Parathyroid adenoma (tissue), 2 donors: Measurements from ENCODE around the gene NUP210.

Experiments
- H2AFZ ChIP-seq: fragments of 300-600 bp; sonication (generic); one replicate; pipeline ENCODE4 v1.7.0; 2017; ENCODE audit warnings: antibody characterized with exemption, mild to moderate bottlenecking
- H3K27ac ChIP-seq: fragments of 300-600 bp; sonication (generic); one replicate; pipeline ENCODE4 v1.7.0; 2017
- H3K27me3 ChIP-seq: fragments of 300-600 bp; sonication (generic); one replicate; pipeline ENCODE4 v1.7.0; 2017; ENCODE audit warnings: low read length; ENCODE audit not compliant: control insufficient read depth, insufficient read depth
- H3K36me3 ChIP-seq: fragments of 300-600 bp; sonication (generic); one replicate; pipeline ENCODE4 v1.7.0; 2017; ENCODE audit warnings: low read length; ENCODE audit not compliant: control insufficient read depth, insufficient read depth
- H3K4me1 ChIP-seq: fragments of 300-600 bp; sonication (generic); one replicate; pipeline ENCODE4 v1.7.0; 2017; ENCODE audit warnings: control low read depth
- H3K4me2 ChIP-seq: fragments of 300-600 bp; sonication (generic); one replicate; pipeline ENCODE4 v1.7.0; 2017; ENCODE audit warnings: low read length
- H3K4me3 ChIP-seq: fragments of 300-600 bp; sonication (generic); one replicate; pipeline ENCODE4 v1.7.0; 2017; ENCODE audit warnings: low read depth, low read length
- H3K79me2 ChIP-seq: fragments of 300-600 bp; sonication (generic); one replicate; pipeline ENCODE4 v1.7.0; 2017; ENCODE audit warnings: control low read depth
- H3K9ac ChIP-seq: fragments of 300-600 bp; sonication (generic); one replicate; pipeline ENCODE4 v1.7.0; 2017; ENCODE audit warnings: mild to moderate bottlenecking
- H3K9me3 ChIP-seq: fragments of 300-600 bp; sonication (generic); one replicate; pipeline ENCODE4 v1.7.0; 2017; ENCODE audit warnings: low read length; ENCODE audit not compliant: control insufficient read depth
- TF ChIP-seq, protein P1 (sequence below): fragments of 300-600 bp; sonication (generic); IDR thresholded peaks from one replicate; pipeline ENCODE4 v1.7.0; 2017; ENCODE audit warnings: antibody characterized with exemption, mild to moderate bottlenecking
- donor health status: primary hyperparathyroidism.

Gene NUP210

GRCh38 chr3:13344663-13345062, 75.5 kb downstream of the NUP210 start:
- no peak overlapping the region for H3K4me2 ChIP-seq
- H3K9me3 ChIP-seq, result no peaks in the 10 kb centered on the region
- H3K27me3 ChIP-seq, result no peaks in the 10 kb centered on the region
- H2AFZ ChIP-seq, result no peak overlapping the region
- peaks cover 3% of the 10 kb centered on the region for H3K4me1 ChIP-seq
- H3K27ac ChIP-seq, result no peak overlapping the region
- TF ChIP-seq, protein P1, sequence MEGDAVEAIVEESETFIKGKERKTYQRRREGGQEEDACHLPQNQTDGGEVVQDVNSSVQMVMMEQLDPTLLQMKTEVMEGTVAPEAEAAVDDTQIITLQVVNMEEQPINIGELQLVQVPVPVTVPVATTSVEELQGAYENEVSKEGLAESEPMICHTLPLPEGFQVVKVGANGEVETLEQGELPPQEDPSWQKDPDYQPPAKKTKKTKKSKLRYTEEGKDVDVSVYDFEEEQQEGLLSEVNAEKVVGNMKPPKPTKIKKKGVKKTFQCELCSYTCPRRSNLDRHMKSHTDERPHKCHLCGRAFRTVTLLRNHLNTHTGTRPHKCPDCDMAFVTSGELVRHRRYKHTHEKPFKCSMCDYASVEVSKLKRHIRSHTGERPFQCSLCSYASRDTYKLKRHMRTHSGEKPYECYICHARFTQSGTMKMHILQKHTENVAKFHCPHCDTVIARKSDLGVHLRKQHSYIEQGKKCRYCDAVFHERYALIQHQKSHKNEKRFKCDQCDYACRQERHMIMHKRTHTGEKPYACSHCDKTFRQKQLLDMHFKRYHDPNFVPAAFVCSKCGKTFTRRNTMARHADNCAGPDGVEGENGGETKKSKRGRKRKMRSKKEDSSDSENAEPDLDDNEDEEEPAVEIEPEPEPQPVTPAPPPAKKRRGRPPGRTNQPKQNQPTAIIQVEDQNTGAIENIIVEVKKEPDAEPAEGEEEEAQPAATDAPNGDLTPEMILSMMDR, result no peak
- no peaks in the 10 kb centered on the region for H3K36me3 ChIP-seq
- H3K79me2 ChIP-seq, result no peaks in the 10 kb centered on the region
- H3K4me3 ChIP-seq, result no peak overlapping the region
- no peak overlapping the region for H3K9ac ChIP-seq

GRCh38 chr3:13343601-13344000, 76.5 kb downstream of the NUP210 start:
- no peaks in the 10 kb centered on the region for H3K27me3 ChIP-seq
- no peak overlapping the region for H3K4me3 ChIP-seq
- TF ChIP-seq, protein P1, result no peak
- H3K36me3 ChIP-seq, result no peaks in the 10 kb centered on the region
- no peaks in the 10 kb centered on the region for H3K9me3 ChIP-seq
- H3K9ac ChIP-seq, result no peak overlapping the region
- peaks cover 3% of the 10 kb centered on the region for H3K4me1 ChIP-seq
- H2AFZ ChIP-seq, result no peak overlapping the region
- H3K4me2 ChIP-seq, result no peak overlapping the region
- no peaks in the 10 kb centered on the region for H3K79me2 ChIP-seq
- no peak overlapping the region for H3K27ac ChIP-seq

DNA sequence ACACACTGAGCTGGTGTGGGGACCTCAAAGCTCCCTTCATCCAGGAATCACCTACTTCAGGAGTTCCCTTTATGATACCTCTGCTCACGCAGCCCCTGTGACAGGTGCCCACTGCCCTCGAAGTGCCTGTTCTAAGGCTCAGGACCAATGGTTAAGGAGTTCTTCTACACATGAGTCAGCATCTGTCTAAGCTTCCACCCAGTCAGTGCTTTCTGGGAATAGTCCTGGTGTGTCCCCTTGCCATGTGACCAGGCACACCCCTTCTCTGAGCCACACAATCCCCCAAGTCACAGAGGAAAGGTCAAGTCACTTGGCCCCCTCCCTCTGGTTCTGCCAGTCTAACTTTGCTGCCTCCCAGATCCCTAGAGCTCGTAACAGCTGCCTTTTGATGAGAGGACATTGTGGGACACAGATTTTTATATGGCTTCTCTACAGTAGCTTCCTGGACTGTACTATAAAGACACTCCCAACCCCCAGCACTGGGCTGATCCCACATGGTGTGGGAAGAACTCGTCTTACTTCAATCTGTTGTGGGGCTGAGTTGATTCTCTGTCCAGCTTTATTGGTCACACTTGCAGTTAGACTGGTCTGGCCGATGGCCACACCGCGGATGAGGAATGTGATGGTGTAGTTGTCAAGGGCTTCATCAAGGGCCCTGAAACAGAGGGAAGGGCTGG, 78.8 kb downstream of the NUP210 start:
- no peak overlapping the region for H3K4me2 ChIP-seq
- no peak overlapping the region for H3K4me3 ChIP-seq
- no peaks in the 10 kb centered on the region for H3K79me2 ChIP-seq
- no peaks in the 10 kb centered on the region for H3K4me1 ChIP-seq
- no peak overlapping the region for H3K9ac ChIP-seq
- H3K27ac ChIP-seq, result no peak overlapping the region
- TF ChIP-seq, protein P1, result no peak
- H2AFZ ChIP-seq, result no peak overlapping the region
- H3K36me3 ChIP-seq, result no peaks in the 10 kb centered on the region
- H3K9me3 ChIP-seq, result no peaks in the 10 kb centered on the region
- no peaks in the 10 kb centered on the region for H3K27me3 ChIP-seq

DNA sequence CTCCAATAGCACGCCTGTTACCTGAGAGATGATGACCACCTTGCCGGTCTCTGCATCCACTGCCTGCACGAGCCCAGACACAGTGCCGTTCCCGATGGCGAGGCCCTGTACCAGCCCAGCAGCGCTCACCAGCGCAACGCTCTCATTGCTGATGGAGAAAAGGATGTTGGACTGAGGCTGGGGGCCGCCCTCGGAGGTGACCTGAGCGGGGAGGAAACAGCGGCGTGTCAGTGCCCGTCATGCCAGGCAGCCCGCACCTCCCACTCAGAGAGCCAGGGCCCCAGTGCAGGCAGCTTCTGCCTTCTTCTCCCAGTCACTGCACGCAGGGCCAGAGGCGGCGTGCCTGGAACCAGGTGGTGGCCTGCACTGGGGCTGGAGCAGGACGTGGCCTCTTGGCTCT, 80.3 kb downstream of the NUP210 start:
- no peak overlapping the region for H3K9ac ChIP-seq
- H3K4me1 ChIP-seq, result no peaks in the 10 kb centered on the region
- H3K9me3 ChIP-seq, result no peaks in the 10 kb centered on the region
- no peaks in the 10 kb centered on the region for H3K79me2 ChIP-seq
- no peak overlapping the region for H2AFZ ChIP-seq
- no peak overlapping the region for H3K4me2 ChIP-seq
- no peak overlapping the region for H3K27ac ChIP-seq
- TF ChIP-seq, protein P1, result no peak
- H3K4me3 ChIP-seq, result no peak overlapping the region
- no peaks in the 10 kb centered on the region for H3K27me3 ChIP-seq
- H3K36me3 ChIP-seq, result no peaks in the 10 kb centered on the region

DNA sequence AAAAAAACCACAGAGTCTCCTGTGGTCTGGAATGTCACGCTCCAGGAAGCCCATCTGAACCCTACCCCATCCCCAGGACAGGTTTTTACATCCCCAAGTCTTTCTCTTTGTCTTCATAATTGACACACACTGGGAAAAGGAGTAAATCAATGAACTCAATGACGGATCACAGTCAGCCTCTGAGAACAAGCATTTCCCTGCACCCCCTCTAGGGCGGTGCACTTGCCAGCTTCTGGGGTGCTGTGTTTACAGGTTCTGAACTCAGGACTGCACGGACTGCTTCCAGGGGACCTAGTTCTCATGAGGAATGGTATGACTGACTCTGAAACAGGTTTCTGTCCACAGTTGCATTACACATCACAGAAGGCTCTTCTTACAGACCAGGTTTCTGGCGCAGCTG, 81.1 kb downstream of the NUP210 start:
- H3K27ac ChIP-seq, result no peak overlapping the region
- no peaks in the 10 kb centered on the region for H3K79me2 ChIP-seq
- TF ChIP-seq, protein P1, result no peak
- no peak overlapping the region for H2AFZ ChIP-seq
- H3K4me2 ChIP-seq, result no peak overlapping the region
- no peak overlapping the region for H3K4me3 ChIP-seq
- H3K4me1 ChIP-seq, result no peaks in the 10 kb centered on the region
- no peaks in the 10 kb centered on the region for H3K36me3 ChIP-seq
- no peaks in the 10 kb centered on the region for H3K27me3 ChIP-seq
- no peaks in the 10 kb centered on the region for H3K9me3 ChIP-seq
- H3K9ac ChIP-seq, result no peak overlapping the region
